Astrocyte of the cerebellum (primary cell): ENCODE measurements around the gene UNC45A.

Experiments used
- DNase-seq: peaks from one replicate; pipeline ENCODE4 v3.0.0-alpha.2; 2011; ENCODE audit warnings: low read depth
- H3K4me3 ChIP-seq: 2 replicates; pipeline ENCODE4 v1.5.1; 2011; ENCODE audit warnings: mild to moderate bottlenecking, low read depth, low read length, moderate library complexity
- CTCF ChIP-seq: IDR thresholded peaks from 2 replicates; pipeline ENCODE4 v1.5.1; 2012; ENCODE audit warnings: low read length, low read depth, moderate library complexity, mild to moderate bottlenecking; ENCODE audit errors: missing control alignments
- in situ Hi-C: cut with HindIII; loops from 2 replicates; pipeline ENCODE4 v1.10.0; 2017; ENCODE audit warnings: low sequenced_read_pairs

The UNC45A gene

DNA sequence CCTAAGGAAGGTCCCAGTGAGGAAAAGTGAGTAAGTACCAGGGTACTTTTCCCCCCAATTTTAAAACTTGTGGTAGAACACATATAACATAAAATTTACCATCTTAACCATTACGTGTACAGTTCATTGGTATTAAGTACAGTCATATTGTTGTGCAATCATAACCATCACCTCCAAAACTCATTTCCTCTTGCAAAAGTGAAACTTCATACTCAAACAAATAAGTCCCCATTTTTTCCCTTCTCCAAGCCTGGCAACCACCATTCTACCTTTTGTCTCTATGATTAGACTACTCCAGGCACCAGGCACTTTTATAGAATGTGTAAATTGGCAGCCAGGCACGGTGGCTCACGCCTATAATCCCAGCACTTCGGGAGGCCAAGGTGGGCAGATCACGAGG lies 47.0 kb downstream of the UNC45A start:
- in situ Hi-C loops = no loop called here
- no peak overlapping the region for H3K4me3 ChIP-seq
- DNase-seq = no peak
- no peak for TF ChIP-seq CTCF

- in situ Hi-C loops = no loop called here
- no peak for DNase-seq
- no peak overlapping the region for H3K4me3 ChIP-seq
- no peak for TF ChIP-seq CTCF
These were observed 51.9 kb downstream of the UNC45A start for GRCh38 chr15:90986790-90987507.

DNA sequence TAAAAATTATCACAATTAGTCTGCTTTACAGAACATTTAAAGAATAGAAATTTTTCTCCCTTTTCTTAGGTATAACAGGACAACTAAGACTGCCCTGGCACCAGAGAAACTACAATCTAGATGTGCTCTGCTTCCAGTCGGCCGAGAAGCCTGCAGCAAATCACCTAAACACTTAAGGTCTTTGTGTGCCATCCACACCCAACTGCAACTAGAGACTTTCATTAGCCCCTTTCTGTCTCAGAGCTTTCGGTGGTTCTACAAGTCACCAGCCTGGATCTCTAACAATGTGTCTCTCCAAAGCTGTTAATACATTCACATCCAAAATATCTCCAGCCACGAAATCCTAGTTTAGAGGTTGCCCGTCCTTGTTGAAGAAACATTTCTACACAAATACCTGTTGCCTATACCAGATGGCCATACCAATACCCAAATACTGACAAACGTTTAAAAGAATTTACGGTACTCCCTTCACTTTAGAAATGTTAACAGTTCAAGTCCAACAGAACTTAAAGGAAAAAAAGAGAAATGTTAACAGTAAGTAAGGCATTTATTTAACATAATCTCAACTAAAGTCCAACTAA lies 52.6 kb downstream of the UNC45A start:
- no peak for DNase-seq
- TF ChIP-seq CTCF = no peak
- no peak overlapping the region for H3K4me3 ChIP-seq
- in situ Hi-C loops = no loop called here

GRCh38 chr15:90988296-90988695 lies 53.2 kb downstream of the UNC45A start:
- no peak overlapping the region for H3K4me3 ChIP-seq
- in situ Hi-C loops = no loop called here
- TF ChIP-seq CTCF = no peak
- DNase-seq = no peak

DNA sequence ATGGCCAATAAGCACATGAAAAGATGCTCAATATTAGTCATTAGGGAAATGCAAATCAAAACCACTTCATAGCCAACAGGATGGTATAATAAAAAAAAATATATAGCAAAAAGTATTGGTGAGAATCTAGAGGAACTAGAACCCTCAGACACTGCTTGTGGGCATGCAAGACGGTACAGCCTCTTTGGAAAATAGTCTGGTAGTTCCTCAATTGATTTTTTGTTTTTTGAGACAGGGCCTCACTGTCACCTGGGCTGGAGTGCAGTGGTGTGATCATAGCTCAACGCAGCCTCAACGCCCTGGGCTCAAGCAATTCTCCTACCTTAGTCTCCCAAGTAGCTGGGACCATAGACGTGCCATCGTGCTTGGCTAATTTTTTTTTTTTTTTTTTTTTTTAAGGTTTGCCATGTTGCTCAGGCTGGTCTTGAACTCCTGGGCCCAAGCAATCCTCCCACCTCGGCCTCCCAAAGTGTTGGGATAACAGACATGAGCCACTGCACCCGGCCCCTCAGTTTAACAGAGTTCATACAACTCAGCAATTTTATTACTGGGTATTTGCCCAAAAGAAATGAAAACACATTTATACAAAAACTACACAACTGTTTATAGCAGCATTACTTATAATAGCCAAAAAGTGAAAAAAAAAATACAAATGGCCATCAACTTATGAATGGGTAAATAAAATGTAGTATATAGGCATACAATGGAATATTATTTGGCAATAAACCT lies 54.1 kb downstream of the UNC45A start:
- in situ Hi-C loops = no loop called here
- H3K4me3 ChIP-seq = no peak overlapping the region
- TF ChIP-seq CTCF = no peak
- no peak for DNase-seq

GRCh38 chr15:90990446-90990845 lies 55.4 kb downstream of the UNC45A start:
- in situ Hi-C loops = no loop called here
- no peak for DNase-seq
- no peak overlapping the region for H3K4me3 ChIP-seq
- TF ChIP-seq CTCF = no peak
